Eye (tissue), 1 donor: ENCODE results near the gene HSD17B8.

Experiments used
- DNase-seq: peaks from one replicate; pipeline ENCODE4 v3.0.0-alpha.2; 2015

The HSD17B8 gene

GRCh38 chr6:33171880-33172687 is 32.4 kb upstream of the HSD17B8 start:
- no peak for DNase-seq

- DNase-seq: peak; percentile 13
Observed at GRCh38 chr6:33172688-33173534, 31.5 kb upstream of the HSD17B8 start.

- DNase-seq: no peak
Observed at GRCh38 chr6:33173535-33174180, 30.8 kb upstream of the HSD17B8 start.

GRCh38 chr6:33174784-33175183 is 29.7 kb upstream of the HSD17B8 start:
- no peak for DNase-seq

- DNase-seq: no peak
Observed at GRCh38 chr6:33175436-33176069, 28.9 kb upstream of the HSD17B8 start.

- DNase-seq: no peak
Observed at GRCh38 chr6:33176906-33177305, 27.5 kb upstream of the HSD17B8 start.

- peak; percentile 11 for DNase-seq
Observed at GRCh38 chr6:33177552-33178446, 26.7 kb upstream of the HSD17B8 start.

- no peak for DNase-seq
Observed at GRCh38 chr6:33178755-33179475, 25.5 kb upstream of the HSD17B8 start.

- DNase-seq: no peak
Observed at GRCh38 chr6:33181141-33181540, 23.3 kb upstream of the HSD17B8 start.

GRCh38 chr6:33183071-33183683 is 21.3 kb upstream of the HSD17B8 start:
- no peak for DNase-seq

- DNase-seq: no peak
Observed at GRCh38 chr6:33185190-33185589, 19.3 kb upstream of the HSD17B8 start.

- no peak for DNase-seq
Observed at GRCh38 chr6:33185654-33186187, 18.7 kb upstream of the HSD17B8 start.

GRCh38 chr6:33187809-33188208 is 16.6 kb upstream of the HSD17B8 start:
- DNase-seq: no peak

- no peak for DNase-seq
Observed at GRCh38 chr6:33189164-33189563, 15.3 kb upstream of the HSD17B8 start.

- no peak for DNase-seq
Observed at GRCh38 chr6:33189625-33190448, 14.6 kb upstream of the HSD17B8 start.

GRCh38 chr6:33190504-33191107 is 13.8 kb upstream of the HSD17B8 start:
- DNase-seq: no peak

GRCh38 chr6:33191383-33192104 is 12.9 kb upstream of the HSD17B8 start:
- DNase-seq: no peak

- DNase-seq: peak; percentile 48
Observed at GRCh38 chr6:33192105-33192646, 12.3 kb upstream of the HSD17B8 start, which contains the start of gene COL11A2. TSS of gene COL11A2 (minus strand) at chr6:33192467. CDS start at chr6:33192240, 227 bp downstream.
